GM12878 (cell line): Measurements from ENCODE around the gene SMCO1. TPM values are rescaled to one million over a fixed set of nuclear protein-coding genes. Genes with fewer than 3 reads are reported as not detected.

Experiments used
- BHLHE40 ChIP-seq, 2 experiments: fragments of 450-650 bp in 1 of 2; IDR thresholded peaks; 2 replicates each; pipeline ENCODE4 v1.6.1; 2011 to 2017; ENCODE audit warnings: low read depth in 2 of 2, borderline replicate concordance in 1 of 2, improper control_type of control experiment in 1 of 2, low read length in 1 of 2, mild to moderate bottlenecking in 1 of 2
- FOXM1 ChIP-seq: IDR thresholded peaks from 2 replicates; pipeline ENCODE4 v1.6.1; 2012; ENCODE audit warnings: low read depth, mild to moderate bottlenecking, inconsistent platforms, low read length, moderate library complexity
- MEF2B ChIP-seq: fragments of 450-650 bp; IDR thresholded peaks from 2 replicates; pipeline ENCODE4 v1.6.1; 2018; ENCODE audit warnings: mild to moderate bottlenecking, moderate library complexity; ENCODE audit not compliant: partially characterized antibody, poor library complexity, severe bottlenecking
- RAD21 ChIP-seq: IDR thresholded peaks from 2 replicates; pipeline ENCODE4 v1.6.1; 2011; ENCODE audit warnings: mild to moderate bottlenecking, low read depth, low read length, moderate library complexity; ENCODE audit not compliant: insufficient read depth
- RUNX3 ChIP-seq: IDR thresholded peaks from 2 replicates; pipeline ENCODE4 v1.6.1; 2012; ENCODE audit warnings: low read length, inconsistent platforms
- SMARCA5 ChIP-seq: fragments of 450-650 bp; IDR thresholded peaks from 2 replicates; pipeline ENCODE4 v1.6.1; 2017; ENCODE audit warnings: mild to moderate bottlenecking
- SPI1 ChIP-seq: IDR thresholded peaks from 2 replicates; pipeline ENCODE4 v1.6.1; 2011; ENCODE audit warnings: low read depth, mild to moderate bottlenecking, low read length, moderate library complexity, borderline replicate concordance; ENCODE audit not compliant: insufficient read depth
- YY1 ChIP-seq: IDR thresholded peaks from 2 replicates; pipeline ENCODE4 v1.6.1; 2011; ENCODE audit warnings: low read depth, mild to moderate bottlenecking, low read length
- ZNF384 ChIP-seq: IDR thresholded peaks from 2 replicates; pipeline ENCODE4 v1.6.1; 2012; ENCODE audit warnings: low read depth, mild to moderate bottlenecking, low read length, improper control_type of control experiment, borderline replicate concordance
- polyA plus RNA-seq, 11 experiments: library from polyadenylated mRNA; depleted of rRNA in 4 of 11; unstranded in 6 of 11; stranded (reverse) in 5 of 11; fragments of >200 nt; fragmentation: Nextera tagmentation in 4 of 11; fragmentation: Illumina TruSeq in 1 of 11; extraction: Ambion mirVana in 4 of 11; extraction: Trizol in 1 of 11; gene quantifications; 1 replicate in 1 of 11; 2 replicates in 10 of 11; pipeline versions ENCODE4 v1.2.1 to v1.2.3, GENCODE V29; 2011 to 2016; ENCODE audit warnings: inconsistent platforms in 2 of 11, missing spikeins in 2 of 11, low read depth in 1 of 11
- small RNA-seq: library from RNA; depleted of rRNA; stranded (forward); fragments of <200 nt; gene quantifications from one replicate; pipeline ENCODE3, GENCODE V24; 2014
- total RNA-seq, 4 experiments: library from RNA; depleted of rRNA in 3 of 4; stranded (reverse); fragments of >200 nt in 3 of 4; fragmentation: Illumina TruSeq in 1 of 4; extraction: Trizol in 1 of 4; gene quantifications; 2 replicates each; pipeline versions ENCODE4 v1.2.1 to v1.2.3, GENCODE V29; 2013 to 2021
- TF ChIP-seq, protein P1 (sequence below): fragments of 450-650 bp; IDR thresholded peaks from 2 replicates; pipeline ENCODE4 v1.6.1; 2017; ENCODE audit warnings: mild to moderate bottlenecking, moderate library complexity

Gene SMCO1
- total and polyA plus RNA-seq, 10 of the 15 experiments (the other 5 are each of a cell fraction or from before 2014, with no cell fraction given), result 0.05 TPM; not detected in 9

DNA sequence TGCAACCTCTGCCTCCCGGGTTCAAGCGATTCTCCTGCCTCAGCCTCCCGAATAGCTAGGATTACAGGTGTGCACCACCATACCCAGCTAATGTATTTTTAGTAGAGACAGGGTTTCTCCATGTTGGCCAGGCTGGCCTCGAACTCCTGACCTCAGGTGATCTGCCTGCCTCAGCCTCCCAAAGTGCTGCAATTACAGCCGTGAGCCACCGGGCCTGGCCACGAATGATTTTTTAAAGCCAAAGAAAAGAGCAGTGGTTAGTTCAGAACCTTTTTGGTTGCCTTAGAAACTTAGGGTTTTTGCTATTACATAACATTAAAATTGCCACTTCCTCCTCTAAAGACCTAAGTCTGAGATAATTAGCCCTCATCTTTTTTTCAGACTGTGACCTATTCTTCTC, 57.7 kb downstream of the SMCO1 start (continued):
- TF ChIP-seq MEF2B (peak; percentile 28), RUNX3 (peak; percentile 57; the same call in 1 of the 2 replicates), RAD21 (0 out of 2 replicates have a peak, but pooled peaks have one; percentile 14), YY1 (0 out of 2 replicates have a peak, but pooled peaks have one; percentile 20), SMARCA5 (peak; percentile 84), SPI1 (peak; percentile 77; the same call in 1 of the 2 replicates), ZNF384 (peak; percentile 44; the same call in 1 of the 2 replicates), FOXM1 (peak; percentile 27; the same call in 1 of the 2 replicates), BHLHE40 (IDR thresholded peaks at IDR 0.05; ENCODE audit: borderline replicate concordance in 1 of 2, low read depth in 2 of 2, low read length in 1 of 2) (peak in 1 of 2 experiments; percentile 31; a peak in 1 of 4 replicates)
- TF ChIP-seq, protein P1, sequence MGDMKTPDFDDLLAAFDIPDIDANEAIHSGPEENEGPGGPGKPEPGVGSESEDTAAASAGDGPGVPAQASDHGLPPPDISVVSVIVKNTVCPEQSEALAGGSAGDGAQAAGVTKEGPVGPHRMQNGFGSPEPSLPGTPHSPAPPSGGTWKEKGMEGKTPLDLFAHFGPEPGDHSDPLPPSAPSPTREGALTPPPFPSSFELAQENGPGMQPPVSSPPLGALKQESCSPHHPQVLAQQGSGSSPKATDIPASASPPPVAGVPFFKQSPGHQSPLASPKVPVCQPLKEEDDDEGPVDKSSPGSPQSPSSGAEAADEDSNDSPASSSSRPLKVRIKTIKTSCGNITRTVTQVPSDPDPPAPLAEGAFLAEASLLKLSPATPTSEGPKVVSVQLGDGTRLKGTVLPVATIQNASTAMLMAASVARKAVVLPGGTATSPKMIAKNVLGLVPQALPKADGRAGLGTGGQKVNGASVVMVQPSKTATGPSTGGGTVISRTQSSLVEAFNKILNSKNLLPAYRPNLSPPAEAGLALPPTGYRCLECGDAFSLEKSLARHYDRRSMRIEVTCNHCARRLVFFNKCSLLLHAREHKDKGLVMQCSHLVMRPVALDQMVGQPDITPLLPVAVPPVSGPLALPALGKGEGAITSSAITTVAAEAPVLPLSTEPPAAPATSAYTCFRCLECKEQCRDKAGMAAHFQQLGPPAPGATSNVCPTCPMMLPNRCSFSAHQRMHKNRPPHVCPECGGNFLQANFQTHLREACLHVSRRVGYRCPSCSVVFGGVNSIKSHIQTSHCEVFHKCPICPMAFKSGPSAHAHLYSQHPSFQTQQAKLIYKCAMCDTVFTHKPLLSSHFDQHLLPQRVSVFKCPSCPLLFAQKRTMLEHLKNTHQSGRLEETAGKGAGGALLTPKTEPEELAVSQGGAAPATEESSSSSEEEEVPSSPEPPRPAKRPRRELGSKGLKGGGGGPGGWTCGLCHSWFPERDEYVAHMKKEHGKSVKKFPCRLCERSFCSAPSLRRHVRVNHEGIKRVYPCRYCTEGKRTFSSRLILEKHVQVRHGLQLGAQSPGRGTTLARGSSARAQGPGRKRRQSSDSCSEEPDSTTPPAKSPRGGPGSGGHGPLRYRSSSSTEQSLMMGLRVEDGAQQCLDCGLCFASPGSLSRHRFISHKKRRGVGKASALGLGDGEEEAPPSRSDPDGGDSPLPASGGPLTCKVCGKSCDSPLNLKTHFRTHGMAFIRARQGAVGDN, result peak; percentile 41; the same call in 1 of the 2 replicates

Small RNA genes lying within 50 kb of the gene (small RNA-seq; reads per million reads assigned to genes)
- not detected for gene RPS29P3

Other genes with a start within 250 kb of the SMCO1 start
Only the 7 nearest of the 11 such genes appear.
- gene TM4SF19, start 177.0 kb downstream of the SMCO1 start, total RNA-seq (2014; rRNA removed), result not detected in 2 replicates
- gene TM4SF19, start 177.0 kb downstream of the SMCO1 start, total RNA-seq (2014; rRNA removed; fragmentation: Illumina TruSeq; extraction: Trizol), result not detected in 2 replicates
- not detected in 2 replicates for gene TM4SF19, start 177.0 kb downstream of the SMCO1 start, total RNA-seq (2021)
- not detected in 2 replicates for gene TM4SF19, start 177.0 kb downstream of the SMCO1 start, polyA plus RNA-seq (2011; rRNA removed)
- gene TM4SF19, start 177.0 kb downstream of the SMCO1 start, polyA plus RNA-seq (2014; fragmentation: Illumina TruSeq; extraction: Trizol), result not detected in 2 replicates
- gene TM4SF19, start 177.0 kb downstream of the SMCO1 start, polyA plus RNA-seq (2014; fragmentation: Nextera tagmentation; extraction: Ambion mirVana), result under 1 TPM; 0.05 TPM
- gene TM4SF19, start 177.0 kb downstream of the SMCO1 start, polyA plus RNA-seq (2014; rRNA removed), result not detected in 2 replicates
- gene TM4SF19, start 177.0 kb downstream of the SMCO1 start, polyA plus RNA-seq (2016; fragmentation: Nextera tagmentation; extraction: Ambion mirVana), result under 1 TPM; 0.11 to 0.16 TPM
- gene UBXN7, start 82.9 kb downstream of the SMCO1 start, total RNA-seq (2014; rRNA removed), result 16.1 and 17.6 TPM in 2 replicates
- 21.3 and 21.6 TPM in 2 replicates for gene UBXN7, start 82.9 kb downstream of the SMCO1 start, total RNA-seq (2014; rRNA removed; fragmentation: Illumina TruSeq; extraction: Trizol)
- 60.8 and 68.3 TPM in 2 replicates for gene UBXN7, start 82.9 kb downstream of the SMCO1 start, total RNA-seq (2021)
- gene UBXN7, start 82.9 kb downstream of the SMCO1 start, polyA plus RNA-seq (2011; rRNA removed), result 30.6 and 52.4 TPM in 2 replicates
- gene UBXN7, start 82.9 kb downstream of the SMCO1 start, polyA plus RNA-seq (2014; fragmentation: Illumina TruSeq; extraction: Trizol), result 28.1 and 33.8 TPM in 2 replicates
- gene UBXN7, start 82.9 kb downstream of the SMCO1 start, polyA plus RNA-seq (2014; fragmentation: Nextera tagmentation; extraction: Ambion mirVana), result 1 to 10 TPM; 4.8 TPM
- gene UBXN7, start 82.9 kb downstream of the SMCO1 start, polyA plus RNA-seq (2014; rRNA removed), result 17.9 and 21.7 TPM in 2 replicates
- gene UBXN7, start 82.9 kb downstream of the SMCO1 start, polyA plus RNA-seq (2016; fragmentation: Nextera tagmentation; extraction: Ambion mirVana), result 10 to 100 TPM; 62.2 to 78.4 TPM
- 28.5 and 32.1 TPM in 2 replicates for gene RNF168, start 11.6 kb downstream of the SMCO1 start, total RNA-seq (2014; rRNA removed)
- gene RNF168, start 11.6 kb downstream of the SMCO1 start, total RNA-seq (2014; rRNA removed; fragmentation: Illumina TruSeq; extraction: Trizol), result 43.4 and 43.9 TPM in 2 replicates
- 47.5 and 47.7 TPM in 2 replicates for gene RNF168, start 11.6 kb downstream of the SMCO1 start, total RNA-seq (2021)
- 12.7 and 12.8 TPM in 2 replicates for gene RNF168, start 11.6 kb downstream of the SMCO1 start, polyA plus RNA-seq (2011; rRNA removed)
- 21.0 and 23.7 TPM in 2 replicates for gene RNF168, start 11.6 kb downstream of the SMCO1 start, polyA plus RNA-seq (2014; fragmentation: Illumina TruSeq; extraction: Trizol)
- 10 to 100 TPM; 17.5 to 18.4 TPM for gene RNF168, start 11.6 kb downstream of the SMCO1 start, polyA plus RNA-seq (2014; fragmentation: Nextera tagmentation; extraction: Ambion mirVana)
- 12.8 and 14.2 TPM in 2 replicates for gene RNF168, start 11.6 kb downstream of the SMCO1 start, polyA plus RNA-seq (2014; rRNA removed)
- gene RNF168, start 11.6 kb downstream of the SMCO1 start, polyA plus RNA-seq (2016; fragmentation: Nextera tagmentation; extraction: Ambion mirVana), result 10 to 100 TPM; 37.0 to 46.9 TPM
- gene WDR53, start 53.2 kb upstream of the SMCO1 start, total RNA-seq (2014; rRNA removed), result 8.9 and 10.4 TPM in 2 replicates
- gene WDR53, start 53.2 kb upstream of the SMCO1 start, total RNA-seq (2014; rRNA removed; fragmentation: Illumina TruSeq; extraction: Trizol), result 14.5 and 15.8 TPM in 2 replicates
- 11.5 and 16.0 TPM in 2 replicates for gene WDR53, start 53.2 kb upstream of the SMCO1 start, total RNA-seq (2021)
- 7.7 and 14.0 TPM in 2 replicates for gene WDR53, start 53.2 kb upstream of the SMCO1 start, polyA plus RNA-seq (2011; rRNA removed)
- gene WDR53, start 53.2 kb upstream of the SMCO1 start, polyA plus RNA-seq (2014; fragmentation: Illumina TruSeq; extraction: Trizol), result 16.9 and 26.7 TPM in 2 replicates
- 10 to 100 TPM; 17.4 to 18.4 TPM for gene WDR53, start 53.2 kb upstream of the SMCO1 start, polyA plus RNA-seq (2014; fragmentation: Nextera tagmentation; extraction: Ambion mirVana)
- gene WDR53, start 53.2 kb upstream of the SMCO1 start, polyA plus RNA-seq (2014; rRNA removed), result 12.7 and 14.2 TPM in 2 replicates
- gene WDR53, start 53.2 kb upstream of the SMCO1 start, polyA plus RNA-seq (2016; fragmentation: Nextera tagmentation; extraction: Ambion mirVana), result 10 to 100 TPM; 18.9 to 20.3 TPM
- 12.6 and 16.1 TPM in 2 replicates for gene FBXO45, start 53.3 kb upstream of the SMCO1 start, total RNA-seq (2014; rRNA removed)
- gene FBXO45, start 53.3 kb upstream of the SMCO1 start, total RNA-seq (2014; rRNA removed; fragmentation: Illumina TruSeq; extraction: Trizol), result 17.3 and 17.5 TPM in 2 replicates
- gene FBXO45, start 53.3 kb upstream of the SMCO1 start, total RNA-seq (2021), result 14.5 and 15.0 TPM in 2 replicates
- gene FBXO45, start 53.3 kb upstream of the SMCO1 start, polyA plus RNA-seq (2011; rRNA removed), result 16.0 and 25.2 TPM in 2 replicates
- 16.6 and 19.8 TPM in 2 replicates for gene FBXO45, start 53.3 kb upstream of the SMCO1 start, polyA plus RNA-seq (2014; fragmentation: Illumina TruSeq; extraction: Trizol)
- 10 to 100 TPM in 1 of 2 experiments, 1 to 10 TPM in 1; 7.5 to 10.0 TPM for gene FBXO45, start 53.3 kb upstream of the SMCO1 start, polyA plus RNA-seq (2014; fragmentation: Nextera tagmentation; extraction: Ambion mirVana)
- 9.3 and 11.0 TPM in 2 replicates for gene FBXO45, start 53.3 kb upstream of the SMCO1 start, polyA plus RNA-seq (2014; rRNA removed)
- 1 to 10 TPM; 4.0 TPM for gene FBXO45, start 53.3 kb upstream of the SMCO1 start, polyA plus RNA-seq (2016; fragmentation: Nextera tagmentation; extraction: Ambion mirVana)
- gene NRROS, start 124.3 kb upstream of the SMCO1 start, total RNA-seq (2014; rRNA removed), result 18.5 and 24.1 TPM in 2 replicates
- 5.4 and 6.8 TPM in 2 replicates for gene NRROS, start 124.3 kb upstream of the SMCO1 start, total RNA-seq (2014; rRNA removed; fragmentation: Illumina TruSeq; extraction: Trizol)
- 42.2 and 44.0 TPM in 2 replicates for gene NRROS, start 124.3 kb upstream of the SMCO1 start, total RNA-seq (2021)
- 4.2 and 14.0 TPM in 2 replicates for gene NRROS, start 124.3 kb upstream of the SMCO1 start, polyA plus RNA-seq (2011; rRNA removed)
- gene NRROS, start 124.3 kb upstream of the SMCO1 start, polyA plus RNA-seq (2014; fragmentation: Illumina TruSeq; extraction: Trizol), result 5.1 and 12.8 TPM in 2 replicates
- gene NRROS, start 124.3 kb upstream of the SMCO1 start, polyA plus RNA-seq (2014; fragmentation: Nextera tagmentation; extraction: Ambion mirVana), result under 1 TPM; 0.35 TPM
- gene NRROS, start 124.3 kb upstream of the SMCO1 start, polyA plus RNA-seq (2014; rRNA removed), result 25.2 and 26.8 TPM in 2 replicates
- 10 to 100 TPM in 1 of 2 experiments, 1 to 10 TPM in 1; 7.8 to 12.4 TPM for gene NRROS, start 124.3 kb upstream of the SMCO1 start, polyA plus RNA-seq (2016; fragmentation: Nextera tagmentation; extraction: Ambion mirVana)
- 2.0 and 2.5 TPM in 2 replicates for gene CEP19, start 196.9 kb upstream of the SMCO1 start, total RNA-seq (2014; rRNA removed)
- 2.7 and 2.9 TPM in 2 replicates for gene CEP19, start 196.9 kb upstream of the SMCO1 start, total RNA-seq (2014; rRNA removed; fragmentation: Illumina TruSeq; extraction: Trizol)
- gene CEP19, start 196.9 kb upstream of the SMCO1 start, total RNA-seq (2021), result 1.6 and 1.9 TPM in 2 replicates
- 1.9 and 2.8 TPM in 2 replicates for gene CEP19, start 196.9 kb upstream of the SMCO1 start, polyA plus RNA-seq (2011; rRNA removed)
- 3.1 and 4.5 TPM in 2 replicates for gene CEP19, start 196.9 kb upstream of the SMCO1 start, polyA plus RNA-seq (2014; fragmentation: Illumina TruSeq; extraction: Trizol)
- 1 to 10 TPM; 2.4 to 2.8 TPM for gene CEP19, start 196.9 kb upstream of the SMCO1 start, polyA plus RNA-seq (2014; fragmentation: Nextera tagmentation; extraction: Ambion mirVana)
- gene CEP19, start 196.9 kb upstream of the SMCO1 start, polyA plus RNA-seq (2014; rRNA removed), result 2.2 and 2.6 TPM in 2 replicates
- 1 to 10 TPM; 5.6 to 5.9 TPM for gene CEP19, start 196.9 kb upstream of the SMCO1 start, polyA plus RNA-seq (2016; fragmentation: Nextera tagmentation; extraction: Ambion mirVana)